Adipose tissue (tissue), 3 donors: ENCODE data around the gene ZGLP1. TPM values are rescaled to one million over a fixed set of nuclear protein-coding genes. Genes with fewer than 3 reads are reported as not detected.
"Not testable (repeated sequence)": the region's sequence is repeated elsewhere in the genome, so short reads cannot be mapped to it uniquely, and the experiment has no call there.

Experiments
- H3K27ac ChIP-seq: one replicate; pipeline ENCODE4 v1.5.1; 2013; ENCODE audit warnings: low read depth, low read length
- WGBS, 3 donors: extraction: QIAGEN DNeasy Blood & Tissue Kit; methylation state at CpG; one replicate each; pipeline ENCODE4 v1.1.7; 2013; 5-methylcytosine and 5-hydroxymethylcytosine counted together
- polyA plus RNA-seq, 3 donors: library from polyadenylated mRNA; stranded (reverse); fragments of 200-250 nt; gene quantifications; one replicate each; pipeline ENCODE4 v1.2.3, GENCODE V29; 2013
- donor health status: healthy with polysubstance abuse.
- donor health status: Bipolar disorder and iron deficiency.
- donor health status: healthy.

The ZGLP1 gene
- polyA plus RNA-seq, 3 donors: 2.2 to 5.3 (median 2.2) TPM

DNA sequence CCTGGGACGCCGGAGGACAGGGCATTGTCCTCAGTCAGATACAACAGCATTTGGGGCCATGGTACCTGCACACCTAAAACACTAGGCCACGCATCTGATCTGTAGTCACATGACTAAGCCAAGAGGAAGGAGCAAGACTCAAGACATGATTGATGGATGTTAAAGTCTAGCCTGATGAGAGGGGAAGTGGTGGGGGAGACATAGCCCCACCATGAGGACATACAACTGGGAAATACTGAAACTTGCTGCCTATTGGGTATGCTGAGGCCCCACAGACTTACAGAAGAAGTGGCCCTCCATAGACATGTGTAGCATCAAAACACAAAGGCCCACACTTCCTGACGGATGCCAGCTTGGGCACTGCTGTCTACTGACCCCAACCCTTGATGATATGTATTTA, 24.2 kb downstream of the ZGLP1 start:
- H3K27ac ChIP-seq: no peak overlapping the region
- 87 to 94% (median 89%) methylated on average over 4 of the region's 4 CpGs for WGBS, 3 donors

DNA sequence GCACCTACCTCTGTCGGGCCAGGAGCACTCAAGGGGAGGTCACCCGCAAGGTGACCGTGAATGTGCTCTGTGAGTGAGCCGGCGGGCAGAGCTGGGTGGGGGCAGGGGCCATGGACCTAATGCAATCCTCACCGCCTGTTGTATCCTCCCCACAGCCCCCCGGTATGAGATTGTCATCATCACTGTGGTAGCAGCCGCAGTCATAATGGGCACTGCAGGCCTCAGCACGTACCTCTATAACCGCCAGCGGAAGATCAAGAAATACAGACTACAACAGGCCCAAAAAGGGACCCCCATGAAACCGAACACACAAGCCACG, 24.7 kb downstream of the ZGLP1 start:
- no peak overlapping the region for H3K27ac ChIP-seq
- WGBS, 3 donors: 93 to 97% (median 94%) methylated on average over 13 of the region's 13 CpGs

DNA sequence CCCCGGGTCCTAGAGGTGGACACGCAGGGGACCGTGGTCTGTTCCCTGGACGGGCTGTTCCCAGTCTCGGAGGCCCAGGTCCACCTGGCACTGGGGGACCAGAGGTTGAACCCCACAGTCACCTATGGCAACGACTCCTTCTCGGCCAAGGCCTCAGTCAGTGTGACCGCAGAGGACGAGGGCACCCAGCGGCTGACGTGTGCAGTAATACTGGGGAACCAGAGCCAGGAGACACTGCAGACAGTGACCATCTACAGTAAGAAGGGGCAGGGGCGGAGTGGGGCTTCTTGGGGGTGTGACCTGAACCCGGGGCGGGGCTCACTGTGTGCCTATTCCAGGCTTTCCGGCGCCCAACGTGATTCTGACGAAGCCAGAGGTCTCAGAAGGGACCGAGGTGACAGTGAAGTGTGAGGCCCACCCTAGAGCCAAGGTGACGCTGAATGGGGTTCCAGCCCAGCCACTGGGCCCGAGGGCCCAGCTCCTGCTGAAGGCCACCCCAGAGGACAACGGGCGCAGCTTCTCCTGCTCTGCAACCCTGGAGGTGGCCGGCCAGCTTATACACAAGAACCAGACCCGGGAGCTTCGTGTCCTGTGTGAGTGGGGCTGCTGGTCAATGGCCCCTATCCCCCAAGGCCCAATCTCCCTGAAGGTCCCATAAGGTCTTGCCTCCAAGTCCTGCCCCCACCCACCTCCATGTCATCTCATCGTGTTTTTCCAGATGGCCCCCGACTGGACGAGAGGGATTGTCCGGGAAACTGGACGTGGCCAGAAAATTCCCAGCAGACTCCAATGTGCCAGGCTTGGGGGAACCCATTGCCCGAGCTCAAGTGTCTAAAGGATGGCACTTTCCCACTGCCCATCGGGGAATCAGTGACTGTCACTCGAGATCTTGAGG, 25.3 kb downstream of the ZGLP1 start:
- H3K27ac ChIP-seq: no peak overlapping the region
- 88 to 95% (median 91%) methylated on average over 34 of the region's 34 CpGs for WGBS, 3 donors

DNA sequence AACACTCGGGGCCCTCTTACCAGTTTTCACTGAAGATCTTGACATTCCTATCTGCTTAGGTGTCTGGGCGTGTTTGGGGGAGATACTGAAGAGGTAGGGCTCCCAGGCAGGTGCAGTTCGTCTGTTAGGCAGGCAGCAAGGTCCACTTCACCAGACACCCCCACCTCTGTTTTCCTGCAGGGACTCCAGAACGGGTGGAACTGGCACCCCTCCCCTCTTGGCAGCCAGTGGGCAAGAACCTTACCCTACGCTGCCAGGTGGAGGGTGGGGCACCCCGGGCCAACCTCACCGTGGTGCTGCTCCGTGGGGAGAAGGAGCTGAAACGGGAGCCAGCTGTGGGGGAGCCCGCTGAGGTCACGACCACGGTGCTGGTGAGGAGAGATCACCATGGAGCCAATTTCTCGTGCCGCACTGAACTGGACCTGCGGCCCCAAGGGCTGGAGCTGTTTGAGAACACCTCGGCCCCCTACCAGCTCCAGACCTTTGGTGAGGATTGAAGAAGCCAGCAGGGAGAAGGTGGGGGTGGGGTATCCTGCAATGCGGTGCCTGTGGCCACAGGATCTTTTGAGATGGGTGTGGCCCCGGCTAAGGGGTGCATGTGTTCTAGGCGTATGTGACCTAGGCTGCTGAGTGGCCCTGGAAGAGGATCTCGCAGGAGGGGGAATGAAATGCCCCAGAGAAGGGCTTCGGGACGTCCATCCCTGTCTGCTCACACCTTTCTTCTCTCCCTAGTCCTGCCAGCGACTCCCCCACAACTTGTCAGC, 26.1 kb downstream of the ZGLP1 start:
- 61 to 89% (median 84%) methylated on average over 22 to 23 of the region's 23 CpGs for WGBS, 3 donors
- no peak overlapping the region for H3K27ac ChIP-seq

DNA sequence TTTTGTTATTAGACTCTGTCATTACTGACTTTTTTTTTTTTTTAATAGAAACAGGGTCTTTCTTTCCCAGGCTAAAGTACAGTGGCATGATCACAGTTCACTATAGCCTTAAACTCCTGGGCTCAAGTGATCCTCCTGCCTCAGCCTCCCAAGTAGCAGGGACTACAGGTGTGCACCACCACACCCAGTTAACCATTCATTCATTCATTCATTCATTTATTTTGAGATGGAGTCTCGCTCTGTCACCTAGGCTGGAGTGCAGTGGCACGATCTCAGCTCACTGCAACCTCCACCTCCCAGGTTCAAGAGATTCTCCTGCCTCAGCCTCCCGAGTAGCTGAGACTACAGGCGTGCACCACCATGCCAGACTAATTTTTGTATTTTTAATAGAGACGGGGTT, 27.6 kb downstream of the ZGLP1 start:
- 89 to 100% (median 97%) methylated on average over 5 of the region's 5 CpGs for WGBS, 3 donors
- not testable (repeated sequence) for H3K27ac ChIP-seq

DNA sequence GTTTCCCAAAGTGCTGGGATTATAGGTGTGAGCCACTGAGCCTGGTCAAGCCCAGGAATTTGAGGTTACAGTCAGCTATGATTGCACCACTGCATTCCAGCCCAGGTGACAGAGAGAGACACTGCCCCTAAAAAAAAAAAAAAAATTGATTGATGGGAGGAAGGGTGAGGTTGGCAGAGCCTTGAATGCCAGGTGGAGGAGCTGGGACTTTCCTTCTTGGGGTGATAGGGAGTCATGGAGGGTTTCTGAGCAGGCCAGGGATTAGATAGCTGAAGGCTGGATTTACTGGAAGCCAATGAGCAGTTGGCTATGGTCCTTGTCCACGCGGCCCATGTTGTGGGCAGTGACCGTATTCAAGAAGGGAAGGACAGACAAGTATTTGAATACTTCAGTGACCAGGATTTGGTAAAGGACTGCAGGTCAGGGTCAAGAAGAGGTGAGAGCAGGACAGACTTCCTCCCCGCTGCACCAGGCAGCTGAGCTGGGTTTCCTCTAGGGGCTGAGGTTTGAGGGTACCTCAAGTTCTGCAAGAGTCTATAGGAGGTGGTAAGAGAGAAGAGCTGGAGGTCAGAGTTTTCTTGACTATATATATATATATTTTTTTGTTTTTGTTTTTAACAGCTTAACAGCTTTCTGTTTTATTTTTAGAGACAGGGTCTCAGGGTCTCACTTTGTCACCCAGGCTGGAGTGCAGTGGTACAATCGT, 29.7 kb downstream of the ZGLP1 start:
- WGBS, 3 donors: 77 to 82% (median 81%) methylated on average over 5 of the region's 5 CpGs
- no peak overlapping the region for H3K27ac ChIP-seq

DNA sequence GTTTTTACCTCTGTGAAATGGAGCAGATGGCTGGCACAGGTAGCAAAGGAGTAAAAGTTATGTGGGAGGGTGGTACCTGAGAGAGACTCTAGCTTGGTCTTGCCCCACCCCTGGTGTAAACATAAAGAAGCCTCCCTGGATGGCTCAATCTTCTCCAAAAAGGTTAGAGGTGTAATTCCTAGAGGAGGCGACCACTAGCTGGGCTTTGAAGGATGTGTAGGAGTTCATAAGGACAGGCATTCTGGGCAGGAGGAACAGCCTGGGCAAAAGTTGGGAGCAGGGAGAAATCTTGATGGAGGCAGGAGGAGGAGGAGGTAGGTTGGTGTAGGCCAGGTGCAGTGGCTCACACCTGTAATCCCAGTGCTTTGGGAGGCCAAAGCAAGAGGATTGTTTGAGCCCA, 30.7 kb downstream of the ZGLP1 start:
- H3K27ac ChIP-seq: no peak overlapping the region
- 76 to 100% (median 97%) methylated on average over 1 of the region's 1 CpG for WGBS, 3 donors

DNA sequence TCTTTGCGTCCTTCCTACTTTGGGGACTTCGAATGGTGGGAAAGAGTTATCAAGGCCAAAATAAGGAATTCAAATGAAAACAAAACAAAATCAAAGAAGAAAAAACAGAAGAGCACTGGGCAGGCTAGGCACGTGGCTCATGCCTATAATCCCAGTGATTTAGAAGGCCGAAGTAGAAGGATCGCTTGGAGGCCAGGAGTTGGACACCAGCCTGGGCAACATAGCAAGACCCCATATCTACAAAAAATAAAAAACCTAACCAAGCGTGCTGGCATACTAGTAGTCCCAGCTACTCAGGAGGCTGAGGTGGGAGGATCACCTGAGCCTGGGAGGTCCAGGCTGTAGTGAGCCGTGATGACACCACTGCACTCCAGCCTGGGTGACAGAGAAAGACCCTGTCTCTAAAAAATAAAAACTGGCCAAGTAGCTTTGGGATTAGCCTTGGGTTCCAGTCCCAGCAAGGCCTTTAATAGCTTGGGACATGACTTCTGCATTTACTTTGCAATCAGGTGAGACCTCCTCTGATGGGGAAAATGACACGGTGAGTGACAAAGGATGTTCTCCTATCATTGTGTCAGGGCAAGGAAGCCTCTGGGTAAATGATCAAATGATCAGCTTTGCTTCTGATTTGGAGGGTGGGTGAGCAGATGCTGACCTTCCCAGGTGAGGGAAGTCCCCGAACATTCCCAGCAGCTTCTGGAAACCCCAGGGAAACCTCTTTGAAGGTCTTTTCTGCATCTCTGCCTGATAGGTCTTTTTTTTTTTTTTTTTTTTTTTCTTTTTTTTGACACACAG, 31.6 kb downstream of the ZGLP1 start:
- 82 to 93% (median 91%) methylated on average over 9 of the region's 9 CpGs for WGBS, 3 donors
- no peak overlapping the region for H3K27ac ChIP-seq

DNA sequence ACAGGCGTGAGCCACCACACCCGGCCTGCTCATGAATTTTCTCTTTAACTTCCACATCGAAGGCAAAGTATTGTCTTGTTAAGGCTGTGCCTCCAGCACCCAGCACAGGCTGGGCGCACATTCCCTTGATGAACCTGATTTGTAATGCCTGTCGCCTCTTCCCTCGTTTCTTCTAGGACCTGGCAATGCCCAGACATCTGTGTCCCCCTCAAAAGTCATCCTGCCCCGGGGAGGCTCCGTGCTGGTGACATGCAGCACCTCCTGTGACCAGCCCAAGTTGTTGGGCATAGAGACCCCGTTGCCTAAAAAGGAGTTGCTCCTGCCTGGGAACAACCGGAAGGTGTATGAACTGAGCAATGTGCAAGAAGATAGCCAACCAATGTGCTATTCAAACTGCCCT, 35.0 kb downstream of the ZGLP1 start:
- H3K27ac ChIP-seq: no peak overlapping the region
- WGBS, 3 donors: 77 to 92% (median 90%) methylated on average over 10 of the region's 10 CpGs

DNA sequence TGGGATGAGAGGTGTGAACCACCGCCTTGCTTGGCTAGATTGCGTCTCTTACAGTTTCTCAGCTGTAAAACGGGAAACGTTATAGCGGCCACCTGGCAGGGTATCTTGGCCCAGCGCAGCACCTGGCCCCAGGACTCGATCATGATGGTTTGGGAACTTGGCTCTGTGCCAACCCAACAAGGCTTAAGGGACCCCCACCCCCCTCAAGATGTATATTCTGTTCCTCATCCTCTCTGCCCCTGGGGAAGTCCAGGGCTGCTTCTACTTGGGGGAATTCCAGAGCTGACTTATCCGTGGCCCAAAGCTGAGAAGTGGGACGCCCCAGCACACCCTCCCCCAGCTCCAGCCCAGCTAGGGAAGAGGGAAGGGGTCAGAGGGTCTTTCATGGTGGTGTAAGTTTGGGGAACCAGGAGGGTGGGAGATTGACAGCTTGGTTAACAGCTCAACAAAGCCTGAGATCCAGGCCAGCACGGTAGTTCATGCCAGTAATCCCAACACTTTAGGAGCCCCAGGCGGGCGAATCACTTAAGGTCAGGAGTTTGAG, 38.0 kb downstream of the ZGLP1 start:
- H3K27ac ChIP-seq: peak overlapping the region; percentile 66
- 21 to 30% (median 28%) methylated on average over 12 of the region's 12 CpGs for WGBS, 3 donors

DNA sequence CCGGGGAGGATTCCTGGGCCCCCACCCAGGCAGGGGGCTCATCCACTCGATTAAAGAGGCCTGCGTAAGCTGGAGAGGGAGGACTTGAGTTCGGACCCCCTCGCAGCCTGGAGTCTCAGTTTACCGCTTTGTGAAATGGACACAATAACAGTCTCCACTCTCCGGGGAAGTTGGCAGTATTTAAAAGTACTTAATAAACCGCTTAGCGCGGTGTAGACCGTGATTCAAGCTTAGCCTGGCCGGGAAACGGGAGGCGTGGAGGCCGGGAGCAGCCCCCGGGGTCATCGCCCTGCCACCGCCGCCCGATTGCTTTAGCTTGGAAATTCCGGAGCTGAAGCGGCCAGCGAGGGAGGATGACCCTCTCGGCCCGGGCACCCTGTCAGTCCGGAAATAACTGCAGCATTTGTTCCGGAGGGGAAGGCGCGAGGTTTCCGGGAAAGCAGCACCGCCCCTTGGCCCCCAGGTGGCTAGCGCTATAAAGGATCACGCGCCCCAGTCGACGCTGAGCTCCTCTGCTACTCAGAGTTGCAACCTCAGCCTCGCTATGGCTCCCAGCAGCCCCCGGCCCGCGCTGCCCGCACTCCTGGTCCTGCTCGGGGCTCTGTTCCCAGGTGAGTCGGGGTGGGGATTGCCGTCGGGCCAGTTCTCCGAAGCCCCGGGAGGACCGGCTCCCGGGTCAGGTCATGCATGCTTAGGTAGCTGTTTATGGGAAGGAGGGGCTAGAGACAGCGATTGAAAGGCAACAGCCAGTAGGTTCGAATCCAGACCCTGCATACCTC, 38.8 kb downstream of the ZGLP1 start, which contains the start of gene ICAM1:
ICAM1 (plus strand) TSS at position 505 of the 779 bp plus-strand sequence; CDS start at position 545, 40 bp downstream.
- 1 to 2% (median 1%) methylated on average over 51 of the region's 51 CpGs for WGBS, 3 donors
- H3K27ac ChIP-seq: peak within 1 kb of the TSS; percentile 94

DNA sequence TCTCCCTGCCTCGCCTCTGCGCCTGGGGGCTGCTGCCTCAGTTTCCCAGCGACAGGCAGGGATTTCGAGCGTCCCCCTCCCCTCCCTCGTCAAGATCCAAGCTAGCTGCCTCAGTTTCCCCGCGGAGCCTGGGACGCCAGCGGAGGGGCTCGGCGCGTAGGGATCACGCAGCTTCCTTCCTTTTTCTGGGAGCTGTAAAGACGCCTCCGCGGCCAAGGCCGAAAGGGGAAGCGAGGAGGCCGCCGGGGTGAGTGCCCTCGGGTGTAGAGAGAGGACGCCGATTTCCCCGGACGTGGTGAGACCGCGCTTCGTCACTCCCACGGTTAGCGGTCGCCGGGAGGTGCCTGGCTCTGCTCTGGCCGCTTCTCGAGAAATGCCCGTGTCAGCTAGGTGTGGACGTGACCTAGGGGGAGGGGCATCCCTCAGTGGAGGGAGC, 39.4 kb downstream of the ZGLP1 start:
- 2 to 3% (median 3%) methylated on average over 33 to 37 of the region's 37 CpGs for WGBS, 3 donors
- peak overlapping the region; percentile 94 for H3K27ac ChIP-seq

DNA sequence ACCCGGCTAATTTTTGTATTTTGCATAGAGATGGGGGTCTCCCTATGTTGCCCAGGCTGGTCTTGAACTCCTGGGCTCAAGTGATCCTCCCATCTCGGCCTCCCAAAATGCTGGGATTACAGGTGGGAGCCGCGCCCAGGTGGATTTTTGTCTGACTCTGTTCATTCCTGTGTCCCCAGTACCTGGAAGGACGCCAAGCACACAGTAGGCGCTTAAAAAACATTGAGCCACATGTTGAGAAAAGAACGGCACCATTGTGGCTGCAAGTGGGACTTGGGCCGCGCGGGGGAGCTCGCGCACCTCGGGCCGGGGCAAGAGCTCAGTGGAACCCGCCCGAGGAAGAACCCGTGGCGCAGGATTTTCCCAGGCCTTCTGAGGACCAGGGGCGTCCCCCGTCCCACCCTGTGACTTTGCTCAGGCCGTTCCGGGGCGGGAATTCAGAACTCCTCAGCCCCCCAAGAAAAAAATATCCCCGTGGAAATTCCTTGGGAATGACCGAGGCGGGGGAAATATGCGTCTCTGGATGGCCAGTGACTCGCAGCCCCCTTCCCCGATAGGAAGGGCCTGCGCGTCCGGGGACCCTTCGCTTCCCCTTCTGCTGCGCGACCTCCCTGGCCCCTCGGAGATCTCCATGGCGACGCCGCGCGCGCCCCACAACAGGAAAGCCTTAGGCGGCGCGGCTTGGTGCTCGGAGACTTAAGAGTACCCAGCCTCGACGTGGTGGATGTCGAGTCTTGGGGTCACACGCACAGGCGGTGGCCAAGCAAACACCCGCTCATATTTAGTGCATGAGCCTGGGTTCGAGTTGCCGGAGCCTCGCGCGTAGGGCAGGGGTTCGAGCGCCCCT, 40.1 kb downstream of the ZGLP1 start:
- WGBS, 3 donors: 3 to 4% (median 4%) methylated on average over 59 of the region's 59 CpGs
- peak overlapping the region; percentile 94 for H3K27ac ChIP-seq

DNA sequence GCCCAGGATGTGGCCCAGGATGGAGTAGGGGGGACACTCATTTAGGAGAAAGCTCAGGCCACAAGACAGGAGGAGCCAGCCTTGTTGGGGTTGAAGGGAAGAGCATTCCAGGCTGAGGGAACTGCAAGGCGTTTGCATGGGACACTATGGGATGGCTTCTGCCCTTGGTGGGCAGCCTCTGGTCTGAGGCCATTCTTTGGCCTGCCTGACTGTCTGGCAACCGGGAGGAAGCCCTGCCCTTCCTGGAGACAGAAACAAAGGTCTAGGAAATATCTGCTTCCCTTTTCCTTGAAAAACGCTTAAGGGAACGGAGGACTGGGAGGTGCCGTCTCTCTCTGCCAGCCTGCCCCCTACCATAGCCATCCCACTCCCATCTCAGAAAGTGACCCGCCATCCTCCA, 41.5 kb downstream of the ZGLP1 start:
- peak overlapping the region; percentile 32 for H3K27ac ChIP-seq
- WGBS, 3 donors: 43 to 60% (median 49%) methylated on average over 6 of the region's 6 CpGs

DNA sequence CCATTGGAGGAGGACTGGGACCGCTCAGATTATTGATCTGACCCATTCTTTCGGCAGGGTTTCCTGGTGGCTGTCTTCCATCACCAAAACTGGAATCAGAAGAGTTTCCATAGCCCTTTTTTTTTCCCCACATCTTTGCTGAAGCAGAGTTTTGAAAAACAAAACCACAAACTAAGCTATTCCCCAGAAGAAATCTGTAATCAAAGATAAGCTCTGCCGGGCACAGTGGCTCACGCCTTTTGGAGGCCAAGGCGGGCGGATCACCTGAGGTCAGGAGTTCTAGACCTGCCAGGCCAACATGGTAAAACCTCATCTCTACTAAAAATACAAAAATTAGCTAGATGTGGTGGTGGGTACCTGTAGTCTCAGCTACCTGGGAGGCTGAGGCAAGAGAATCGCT, 42.9 kb downstream of the ZGLP1 start:
- H3K27ac ChIP-seq: no peak overlapping the region
- 66 to 84% (median 79%) methylated on average over 7 of the region's 7 CpGs for WGBS, 3 donors

DNA sequence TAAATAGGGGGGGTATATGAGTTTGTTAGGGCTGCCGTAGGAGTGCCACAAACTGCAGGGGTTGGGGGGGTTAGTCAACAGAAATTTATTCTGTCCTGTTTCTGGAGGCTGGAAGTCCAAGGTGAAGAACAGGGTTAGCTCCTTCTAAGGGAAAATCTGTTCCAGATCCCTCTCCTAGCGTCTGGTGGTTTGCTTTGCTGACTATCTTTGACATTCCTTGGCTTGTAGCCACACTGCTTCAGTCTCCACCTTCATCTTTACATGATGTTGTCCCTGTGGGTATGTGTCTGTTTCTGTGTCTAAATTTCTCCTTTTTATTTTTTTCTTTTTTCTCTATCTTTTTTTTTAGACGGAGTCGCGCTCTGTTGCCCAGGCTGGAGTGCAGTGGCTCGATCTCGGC, 46.8 kb downstream of the ZGLP1 start:
- WGBS, 3 donors: 76 to 88% (median 77%) methylated on average over 7 of the region's 7 CpGs

More for the DNA sequence above, 46.8 kb downstream of the ZGLP1 start:
- H3K27ac ChIP-seq: no peak overlapping the region
